Superior temporal gyrus (tissue), 1 donor: ENCODE results near the gene CHST10.
"Not testable (repeated sequence)": the region's sequence is repeated elsewhere in the genome, so short reads cannot be mapped to it uniquely, and the experiment has no call there.

Experiments used
- DNase-seq: peaks from one replicate; pipeline ENCODE4 v3.0.0-alpha.2; 2016; ENCODE audit errors: extremely low spot score

CHST10 gene, protein sequence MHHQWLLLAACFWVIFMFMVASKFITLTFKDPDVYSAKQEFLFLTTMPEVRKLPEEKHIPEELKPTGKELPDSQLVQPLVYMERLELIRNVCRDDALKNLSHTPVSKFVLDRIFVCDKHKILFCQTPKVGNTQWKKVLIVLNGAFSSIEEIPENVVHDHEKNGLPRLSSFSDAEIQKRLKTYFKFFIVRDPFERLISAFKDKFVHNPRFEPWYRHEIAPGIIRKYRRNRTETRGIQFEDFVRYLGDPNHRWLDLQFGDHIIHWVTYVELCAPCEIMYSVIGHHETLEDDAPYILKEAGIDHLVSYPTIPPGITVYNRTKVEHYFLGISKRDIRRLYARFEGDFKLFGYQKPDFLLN

DNA sequence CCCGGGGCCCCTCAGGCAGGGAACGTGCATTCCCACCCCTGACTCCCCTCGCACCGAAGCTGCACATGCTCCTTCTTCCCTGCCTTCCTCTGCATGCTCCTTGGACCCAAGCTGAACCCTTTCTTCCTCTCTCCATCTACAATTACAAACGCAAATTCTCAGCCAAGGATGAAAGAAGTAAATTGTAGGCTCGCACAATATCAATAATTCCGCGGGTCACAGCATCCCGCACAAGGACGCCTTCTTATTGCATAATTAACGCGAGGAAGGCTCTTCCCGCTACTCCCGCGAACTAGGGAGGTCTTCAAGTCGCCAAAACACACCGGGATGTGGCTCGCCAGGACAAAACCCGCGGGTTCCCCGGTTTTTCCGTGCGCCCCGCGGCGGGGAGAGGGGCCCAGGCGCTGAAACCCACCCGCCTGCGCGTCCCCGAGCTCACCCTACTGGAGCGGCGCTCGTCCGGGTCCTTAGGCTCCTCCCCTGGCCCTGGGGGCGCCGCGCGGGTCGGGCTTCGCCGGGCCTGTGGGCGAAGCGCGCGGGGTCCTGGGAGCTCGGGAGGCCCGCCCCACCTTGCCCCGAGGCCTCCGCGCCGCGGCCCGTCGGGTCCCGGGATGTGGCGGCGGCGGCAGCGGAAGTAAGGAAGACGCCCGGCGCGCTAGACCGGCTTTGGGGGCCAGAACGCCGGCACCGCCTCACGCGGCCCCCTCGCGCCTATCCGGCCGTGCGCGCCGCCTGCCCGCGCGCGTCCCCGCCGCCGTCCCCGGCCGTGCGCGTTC is at the start of gene CHST10:
TSS of gene CHST10 (minus strand) at position 734 of the 776 bp plus-strand sequence. CDS start 10,993 bp downstream, outside the sequence.
- DNase-seq: peak; percentile 62

DNA sequence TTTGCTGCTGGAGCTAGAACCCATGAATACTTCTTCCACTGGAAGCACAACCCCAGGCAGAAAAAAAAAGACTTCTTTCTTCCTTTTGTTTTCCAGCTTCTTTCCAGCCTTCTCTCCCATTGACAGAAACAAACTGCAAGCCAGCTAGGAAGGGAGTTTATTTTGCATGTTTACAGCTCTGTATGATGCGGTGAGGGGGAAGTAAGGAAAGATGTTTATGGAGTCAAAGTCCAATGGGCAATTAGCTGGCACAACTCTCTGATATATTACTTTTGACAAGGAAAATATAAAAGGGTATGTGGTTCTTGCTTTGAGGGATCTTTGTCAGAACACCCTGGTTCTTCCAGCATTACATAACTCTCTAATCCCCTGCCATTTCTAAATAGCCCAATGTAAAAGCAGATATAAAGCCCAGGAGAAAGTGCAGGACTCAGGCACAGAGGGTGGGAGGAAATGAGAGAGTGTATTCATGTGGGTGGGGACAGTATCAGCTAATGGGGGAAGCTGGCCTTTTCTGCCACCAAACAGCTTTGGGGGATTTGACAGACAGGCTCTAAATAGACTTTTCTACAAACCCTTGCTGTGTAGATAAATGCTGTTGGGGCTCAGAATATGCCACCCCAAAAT is 43.5 kb upstream of the CHST10 start:
- no peak for DNase-seq

DNA sequence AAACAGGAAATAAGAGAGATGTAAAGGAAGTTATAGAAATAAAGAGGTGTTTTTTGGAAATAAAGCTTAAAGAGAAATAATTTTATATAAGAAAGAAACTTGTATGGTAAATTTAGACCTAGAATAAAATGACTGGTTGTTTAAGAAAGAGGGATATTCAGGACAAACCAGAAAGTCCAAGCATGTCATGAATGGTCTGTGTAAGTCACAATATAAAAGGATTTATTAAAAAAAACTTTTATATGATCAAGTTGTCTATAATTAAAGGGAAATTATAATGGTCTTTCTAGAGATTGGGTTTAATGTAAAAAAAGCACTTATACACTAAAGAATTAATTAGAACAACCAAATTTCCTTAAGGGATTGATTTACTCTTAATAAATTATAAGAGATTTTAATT is 38.9 kb upstream of the CHST10 start:
- DNase-seq: not testable (repeated sequence)

DNA sequence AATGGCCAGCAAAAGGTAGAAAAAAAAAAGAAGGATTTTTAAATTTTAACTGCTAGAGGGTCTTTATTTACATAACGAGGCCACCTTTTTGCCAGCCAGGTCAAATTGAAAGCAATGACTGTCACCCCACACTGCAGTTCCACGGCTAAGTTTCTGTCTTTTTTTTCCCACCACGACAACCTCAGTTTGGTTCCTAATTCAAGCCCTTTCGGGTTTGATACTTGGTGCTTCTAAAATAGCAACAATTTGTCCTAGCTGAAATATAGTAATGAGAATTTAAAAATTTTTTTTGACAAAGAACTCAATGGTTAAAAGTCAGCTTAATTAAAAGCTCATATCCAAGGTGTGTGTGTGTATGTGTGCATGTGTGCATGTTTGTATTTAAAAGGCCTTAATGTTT is 36.4 kb upstream of the CHST10 start:
- no peak for DNase-seq

DNA sequence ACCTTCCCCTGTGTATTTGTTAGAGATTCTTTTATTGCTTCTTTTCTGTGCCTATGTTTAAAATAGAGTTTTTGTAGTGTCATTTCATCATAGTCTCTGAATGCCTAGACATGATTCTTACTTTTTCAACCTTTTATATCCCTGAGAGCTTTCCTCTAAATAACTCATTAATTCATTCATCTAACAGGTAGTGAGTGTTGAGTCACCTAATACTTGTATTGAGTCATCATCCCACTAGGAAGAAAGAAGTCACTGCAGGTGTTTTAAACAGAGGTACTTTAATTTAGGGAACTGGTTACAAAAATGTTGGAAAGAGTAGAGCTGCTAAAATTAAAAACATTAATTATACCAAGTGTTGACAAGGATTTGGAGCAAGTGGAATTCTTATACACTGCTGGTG is 34.3 kb upstream of the CHST10 start:
- no peak for DNase-seq

DNA sequence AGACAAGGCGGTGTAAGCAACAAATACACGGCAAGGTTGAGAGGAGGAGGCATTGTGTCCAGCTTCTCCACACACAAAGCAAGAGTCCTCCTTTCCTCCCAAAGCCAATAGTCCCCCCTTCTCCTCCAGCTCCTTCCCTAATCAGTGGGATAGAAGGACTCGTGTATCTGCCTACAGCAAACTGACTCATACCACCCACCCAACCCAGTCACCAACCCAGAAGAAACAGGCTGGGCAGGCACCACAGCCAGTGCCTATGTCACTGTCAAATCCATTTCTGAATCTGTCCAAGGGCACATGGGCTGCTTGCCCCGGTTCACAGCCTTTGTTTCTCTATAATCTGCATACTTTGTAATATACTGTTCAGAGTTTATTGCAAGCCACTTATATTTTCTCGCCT is 33.6 kb upstream of the CHST10 start:
- no peak for DNase-seq

DNA sequence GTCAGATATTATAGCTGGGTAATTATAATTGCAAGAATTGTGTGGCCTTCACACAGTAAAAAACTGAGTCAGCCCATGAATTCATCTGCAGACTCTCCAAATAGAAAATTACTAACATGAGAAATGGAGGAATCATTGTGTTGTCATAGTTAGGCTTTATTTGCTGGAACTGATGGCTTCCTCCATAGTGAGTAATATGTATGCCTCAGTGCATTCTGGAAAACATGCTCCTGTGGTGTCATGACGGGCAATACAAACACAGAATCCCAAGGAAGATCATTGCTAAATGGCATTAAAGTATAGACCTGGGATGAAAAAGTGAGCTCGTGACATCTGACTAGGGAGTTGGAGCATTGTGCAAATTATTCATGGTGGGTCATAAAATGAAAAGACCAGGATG is 29.2 kb upstream of the CHST10 start:
- no peak for DNase-seq

DNA sequence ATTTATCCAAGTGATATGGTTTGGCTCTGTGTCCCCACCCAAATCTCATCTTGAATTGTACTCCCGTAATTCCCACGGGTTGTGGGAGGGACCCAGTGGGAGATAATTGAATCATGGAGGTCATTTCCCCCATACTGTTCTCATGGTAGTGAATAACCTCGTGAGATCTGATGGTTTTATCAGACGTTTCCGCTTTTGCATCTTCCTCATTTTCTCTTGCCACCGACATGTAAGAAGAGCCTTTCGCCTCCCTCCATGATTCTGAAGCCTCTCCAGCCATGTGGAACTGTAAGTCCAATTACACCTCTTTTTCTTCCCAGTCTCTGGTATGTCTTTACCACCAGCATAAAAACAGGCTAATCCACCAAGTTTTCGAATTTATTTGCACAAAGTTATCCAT is 20.3 kb upstream of the CHST10 start:
- DNase-seq: no peak

DNA sequence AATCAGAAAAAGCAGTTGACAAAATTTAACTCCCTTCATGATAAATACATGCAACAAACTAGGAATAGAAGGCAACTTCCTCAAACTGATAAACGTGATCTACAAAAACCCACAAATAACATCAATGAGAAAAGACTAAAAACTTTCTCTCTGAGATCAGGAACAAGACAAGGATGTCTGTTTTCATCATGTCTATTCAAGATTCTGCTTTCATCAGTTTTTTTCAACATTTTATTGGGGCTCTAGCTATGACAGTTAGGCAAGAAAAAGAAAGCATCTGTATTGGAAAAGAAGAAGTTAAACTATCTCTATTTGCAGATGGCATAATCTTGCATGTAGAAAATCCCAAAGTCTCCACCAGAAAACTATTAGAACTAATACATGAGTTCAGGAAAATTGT is 12.3 kb upstream of the CHST10 start:
- DNase-seq: no peak

DNA sequence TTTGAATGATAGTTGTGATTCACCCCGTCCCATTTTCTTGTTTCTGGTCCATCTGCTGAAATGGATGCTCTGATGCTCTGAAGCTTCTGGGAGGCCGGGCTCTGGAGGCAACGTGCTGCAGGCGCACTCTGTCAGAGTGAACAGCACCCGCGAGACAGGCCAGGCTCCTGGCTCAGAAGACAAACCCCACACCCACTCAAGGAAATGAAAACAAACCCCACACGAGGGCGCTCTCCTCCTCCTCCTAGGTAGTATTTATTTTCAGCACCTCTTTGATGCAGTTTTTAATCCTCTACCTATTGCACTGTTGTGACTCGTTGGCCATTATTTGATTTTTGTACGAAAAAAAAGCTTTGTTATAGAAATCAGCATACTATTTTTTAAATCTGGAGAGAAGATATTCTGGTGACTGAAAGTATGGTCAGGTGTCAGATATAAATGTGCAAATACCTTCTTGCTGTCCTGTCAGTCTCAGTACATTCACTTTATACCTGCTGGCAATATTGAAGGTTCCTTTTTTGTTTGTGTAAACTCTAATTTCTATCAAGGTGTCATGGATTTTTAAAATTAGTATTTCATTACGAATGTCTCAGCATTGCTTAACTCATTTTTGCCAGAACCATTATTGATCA is 10.3 kb upstream of the CHST10 start:
- peak; percentile 90 for DNase-seq

DNA sequence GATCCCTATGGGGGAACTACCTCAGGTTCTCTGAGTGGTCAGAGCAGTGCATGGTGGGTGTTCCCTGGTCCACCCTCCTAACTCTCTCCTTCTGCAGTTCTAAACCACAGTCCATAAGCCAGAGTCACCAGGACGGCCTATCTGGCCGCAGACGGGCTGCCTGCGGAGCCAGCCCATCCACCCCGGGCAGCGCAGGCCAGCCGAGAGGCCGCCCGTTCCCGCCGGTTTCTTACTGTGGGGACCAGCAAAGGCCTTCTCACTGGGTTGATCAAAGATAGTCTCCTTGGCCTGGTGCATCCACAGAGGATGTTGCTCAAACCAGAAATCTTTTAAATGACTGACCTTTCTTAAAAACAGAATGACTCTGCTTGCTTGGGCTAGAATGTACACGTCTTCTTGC is 9.6 kb upstream of the CHST10 start:
- DNase-seq: no peak

DNA sequence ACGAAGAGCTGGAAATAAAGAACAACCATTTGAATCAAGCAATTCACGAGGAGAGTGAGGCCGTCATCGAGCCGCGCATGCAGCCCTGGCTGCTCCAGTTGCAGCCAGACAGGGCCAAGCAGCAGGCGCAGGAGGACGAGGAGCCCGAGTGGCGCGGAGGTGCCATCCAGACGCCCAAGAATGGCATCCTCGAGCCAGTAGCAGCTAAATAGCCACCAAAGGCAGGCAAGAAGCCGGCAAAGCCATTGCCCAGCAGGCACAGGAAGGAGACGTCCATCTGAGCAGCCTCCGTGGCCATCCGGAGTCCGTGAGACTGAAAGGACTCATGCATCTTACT is 8.9 kb upstream of the CHST10 start:
- DNase-seq: no peak

DNA sequence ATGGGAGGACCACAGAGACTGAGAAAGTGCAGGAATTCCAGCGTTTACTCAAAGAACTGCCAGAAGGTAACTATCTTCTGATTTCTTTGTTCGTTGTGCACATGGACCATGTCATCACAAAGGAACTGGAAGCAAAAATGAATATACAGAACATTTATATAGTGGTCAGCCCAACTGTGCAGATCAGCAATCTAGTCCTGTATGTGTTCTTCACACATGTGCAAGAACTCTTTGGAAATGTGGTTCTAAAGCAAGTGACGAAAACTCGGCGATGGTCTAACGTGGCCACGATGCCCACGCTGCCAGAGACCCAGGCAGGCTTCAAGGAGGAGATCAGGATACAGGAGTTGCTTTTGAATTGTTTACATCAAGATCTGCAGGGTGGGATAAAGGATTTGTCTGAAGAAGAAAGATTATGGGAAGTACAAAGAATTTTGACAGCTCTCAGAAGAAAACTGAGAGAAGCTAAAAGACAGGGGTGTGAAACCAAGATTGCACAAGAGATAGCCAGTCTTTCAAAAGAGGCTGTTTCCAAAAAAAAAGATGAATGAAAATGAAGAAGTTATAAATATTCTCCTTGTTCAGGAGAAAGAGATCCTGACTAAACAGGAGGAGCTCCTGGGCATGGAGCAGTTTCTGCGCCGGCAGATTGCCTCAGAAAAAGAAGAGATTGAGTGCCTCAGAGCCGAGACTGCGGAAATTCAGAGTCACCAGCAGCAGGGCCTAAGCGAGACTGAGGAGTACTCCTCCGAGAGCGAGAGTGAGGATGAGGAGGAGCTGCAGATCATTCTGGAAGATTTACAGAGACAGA is 8.3 kb upstream of the CHST10 start:
- DNase-seq: peak; percentile 57

DNA sequence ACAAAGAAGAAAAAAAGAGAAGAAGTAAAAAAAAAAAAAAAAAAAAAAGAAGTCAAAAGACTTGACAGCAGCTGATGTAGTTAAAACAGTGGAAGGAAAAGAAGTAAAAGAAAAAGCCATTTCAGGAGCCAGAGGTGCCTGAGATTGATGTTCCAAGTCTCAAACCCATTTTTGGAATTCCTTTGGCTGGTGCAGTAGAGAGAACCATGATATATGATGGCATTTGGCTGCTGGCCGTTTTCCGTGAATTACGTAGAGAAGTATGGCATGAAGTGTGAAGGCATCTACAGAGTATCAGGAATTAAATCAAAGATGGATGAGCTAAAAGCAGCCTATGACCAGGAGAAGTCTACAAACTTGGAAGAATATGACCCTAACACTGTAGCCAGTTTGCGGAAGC is 7.6 kb upstream of the CHST10 start:
- no peak for DNase-seq

DNA sequence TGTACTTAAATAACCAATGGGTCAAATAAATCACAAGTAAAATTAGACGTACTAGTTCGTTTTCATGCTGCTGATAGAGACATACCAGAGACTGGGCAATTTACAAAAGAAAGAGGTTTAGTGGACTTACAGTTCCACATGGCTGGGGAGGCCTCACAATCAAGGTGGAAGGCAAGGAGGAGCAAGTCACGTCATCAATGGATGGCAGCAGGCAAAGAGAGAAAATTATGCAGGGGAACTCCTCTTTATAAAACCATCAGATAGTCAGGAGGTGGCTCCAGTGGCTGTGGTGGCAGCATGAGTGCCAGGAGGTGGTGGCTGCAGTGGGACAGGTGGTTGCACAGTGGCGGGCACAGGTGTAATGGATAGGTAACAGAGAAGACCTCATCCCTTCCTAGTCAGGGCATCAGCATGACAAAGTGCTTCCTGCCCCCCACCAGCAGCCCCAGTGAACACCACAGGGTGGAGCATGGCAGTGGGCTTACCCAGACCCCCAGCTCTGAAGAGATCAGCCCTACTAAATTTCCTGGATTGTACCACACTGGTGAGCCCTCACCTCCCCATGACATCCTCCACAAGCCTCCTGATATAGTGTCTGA is 6.9 kb upstream of the CHST10 start:
- DNase-seq: no peak

DNA sequence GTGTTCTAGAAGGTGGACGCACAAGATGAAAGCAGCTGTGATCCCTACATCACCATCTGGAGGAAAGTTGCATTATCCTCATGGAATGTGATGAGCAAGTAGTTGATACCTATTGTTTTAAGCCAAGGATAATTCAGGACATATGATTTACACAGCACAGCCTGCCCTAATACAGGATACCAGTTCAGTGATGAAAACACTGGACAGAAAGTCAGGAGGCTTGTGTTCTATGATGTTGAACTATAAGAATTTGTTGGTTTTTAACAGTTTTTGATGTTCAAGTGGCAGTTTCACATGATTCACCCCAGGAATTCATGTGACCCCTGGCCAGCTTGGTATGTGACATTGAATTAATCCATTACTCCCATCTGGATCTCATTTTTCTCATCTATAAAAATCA is 6.2 kb upstream of the CHST10 start:
- DNase-seq: no peak

DNA sequence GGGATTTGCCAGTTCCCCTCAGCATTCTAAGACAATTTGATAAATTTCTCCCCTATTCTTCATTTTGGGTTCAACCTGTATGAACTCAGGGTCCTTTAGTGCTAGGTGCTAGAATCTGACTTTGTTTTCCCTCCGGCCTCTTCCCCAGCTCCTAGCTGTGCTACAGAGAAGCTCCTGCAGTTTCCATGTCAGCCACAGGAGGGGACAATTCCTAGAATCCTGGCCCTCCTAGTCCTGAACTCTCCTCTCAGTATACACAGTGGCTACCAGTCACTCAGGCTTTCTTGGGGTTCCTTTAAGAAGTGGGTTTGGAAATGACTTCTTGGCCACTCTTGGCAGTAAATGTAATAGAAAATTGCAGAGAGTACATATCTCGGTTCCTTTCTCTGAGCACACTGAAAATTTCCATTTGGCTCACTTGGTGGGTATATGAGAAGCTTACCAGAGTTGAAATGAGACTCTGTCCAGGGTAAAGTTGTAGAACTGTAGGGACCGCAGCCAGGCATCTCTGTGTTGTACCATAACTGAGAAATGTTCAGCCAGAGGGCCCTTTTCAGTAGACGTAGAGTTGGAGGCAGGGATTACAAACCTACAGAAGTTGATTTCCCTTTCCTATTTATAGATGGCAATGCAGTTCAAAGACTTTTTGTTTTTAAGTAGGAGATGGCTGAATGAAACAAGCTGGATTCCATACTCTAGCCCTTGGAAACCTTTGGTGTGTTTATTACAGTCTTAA is 5.0 kb upstream of the CHST10 start:
- peak; percentile 61 for DNase-seq

DNA sequence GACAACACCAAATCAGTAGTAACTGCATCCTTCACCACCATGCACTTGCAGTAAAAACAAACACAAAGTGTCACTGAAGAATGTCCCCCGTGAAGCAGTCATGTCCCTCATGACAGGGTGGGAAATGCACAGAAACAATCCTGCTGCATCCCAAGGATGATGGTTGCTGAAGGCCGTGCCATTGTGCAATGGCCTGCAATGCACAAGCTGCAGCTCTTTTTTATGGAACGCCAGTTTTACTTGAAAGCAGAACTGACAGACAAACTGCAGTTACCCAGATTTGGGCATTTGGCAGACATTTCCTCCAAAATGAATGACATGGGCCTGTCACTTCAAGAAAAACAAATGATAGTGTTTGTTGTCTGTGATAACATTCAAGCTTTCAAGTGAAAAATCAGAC is 2.4 kb upstream of the CHST10 start:
- no peak for DNase-seq

DNA sequence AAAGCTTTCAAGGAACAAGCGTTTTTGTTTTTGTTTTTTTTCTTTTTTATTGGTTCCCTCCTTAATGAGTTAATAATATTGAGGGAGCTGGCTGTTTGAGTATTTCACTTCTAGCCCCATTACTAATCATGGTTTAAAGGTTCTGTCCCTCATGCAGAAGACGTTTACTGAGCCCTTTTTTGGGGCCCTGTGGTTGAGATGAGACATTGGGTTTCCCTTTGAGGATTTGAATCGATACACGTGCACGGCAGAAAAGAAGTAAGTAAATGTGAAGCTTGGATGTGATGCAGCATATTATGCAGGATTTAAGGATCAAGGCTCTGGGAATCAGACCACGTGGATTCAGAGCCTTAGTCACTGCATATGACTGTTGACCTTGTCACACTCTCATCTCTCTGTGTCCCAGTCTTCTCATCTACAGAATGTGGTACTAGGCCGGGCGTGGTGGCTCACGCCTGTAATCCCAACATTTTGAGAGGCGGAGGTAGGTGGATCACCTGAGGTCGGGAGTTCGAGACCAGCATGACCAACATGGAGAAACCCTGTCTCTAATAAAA is 1.0 kb upstream of the CHST10 start:
- no peak for DNase-seq

DNA sequence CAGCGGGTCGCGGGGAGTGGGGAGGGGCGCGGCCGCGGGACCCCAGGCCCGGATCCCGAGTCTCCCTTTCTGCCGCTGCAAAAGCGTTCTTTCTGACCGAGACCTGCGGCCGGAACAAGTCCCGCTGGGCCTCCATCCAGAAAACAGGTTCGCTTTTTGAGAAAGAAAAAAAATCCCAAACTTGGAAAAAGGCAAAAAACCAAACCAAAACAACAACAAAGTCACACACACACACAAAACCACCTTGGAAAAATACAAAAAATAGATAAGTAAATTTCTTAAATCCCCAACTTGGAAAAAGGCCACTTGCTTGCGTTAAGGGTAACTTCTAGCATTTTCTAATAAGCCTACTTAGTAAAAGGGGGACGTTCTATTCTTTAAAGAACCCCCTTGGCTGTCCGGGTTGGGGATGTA is 250 bp upstream of the CHST10 start:
- DNase-seq: peak; percentile 48
